ENCODE results near the gene VAV3. TPM values are rescaled to one million over a fixed set of nuclear protein-coding genes. Genes with fewer than 3 reads are reported as not detected.

Gene VAV3
- total and polyA plus RNA-seq, 2 of the 13 experiments (the other 11 are each of a cell fraction or from before 2014, with no cell fraction given), result 15.9 to 29.8 TPM

DNA sequence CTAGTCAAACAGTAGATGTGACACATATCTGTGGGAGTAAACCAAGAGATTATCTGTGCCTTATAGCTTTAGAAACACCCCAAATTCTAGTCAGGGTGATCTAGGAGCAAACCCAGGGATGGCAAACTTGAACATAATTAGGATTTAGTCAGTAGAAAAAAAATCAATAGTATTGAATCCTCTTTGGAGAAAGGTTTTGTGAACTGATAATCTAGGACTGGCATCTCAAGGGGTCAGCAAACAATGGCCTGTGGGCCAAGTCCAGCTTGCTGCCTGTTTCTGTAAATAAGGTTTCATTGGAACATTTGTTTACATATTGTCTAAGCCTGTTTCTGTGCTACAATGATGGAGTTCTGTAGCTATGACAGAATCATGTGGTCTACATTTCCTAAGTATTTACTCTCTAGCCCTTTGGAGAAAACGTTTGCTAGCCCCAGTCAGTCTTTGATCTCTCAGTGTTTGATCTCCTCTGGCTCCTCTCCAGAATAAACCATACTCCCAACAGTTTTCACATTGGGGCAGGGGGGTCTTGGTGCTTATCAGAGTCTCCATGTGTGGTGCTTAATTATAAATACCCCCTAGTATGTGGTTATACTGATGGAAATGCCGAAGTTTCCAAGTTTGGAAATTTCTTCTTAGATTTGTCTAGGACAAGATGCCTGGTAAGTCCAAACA, 438.3 kb downstream of the VAV3 start (continued):
- TF ChIP-seq, protein P1, sequence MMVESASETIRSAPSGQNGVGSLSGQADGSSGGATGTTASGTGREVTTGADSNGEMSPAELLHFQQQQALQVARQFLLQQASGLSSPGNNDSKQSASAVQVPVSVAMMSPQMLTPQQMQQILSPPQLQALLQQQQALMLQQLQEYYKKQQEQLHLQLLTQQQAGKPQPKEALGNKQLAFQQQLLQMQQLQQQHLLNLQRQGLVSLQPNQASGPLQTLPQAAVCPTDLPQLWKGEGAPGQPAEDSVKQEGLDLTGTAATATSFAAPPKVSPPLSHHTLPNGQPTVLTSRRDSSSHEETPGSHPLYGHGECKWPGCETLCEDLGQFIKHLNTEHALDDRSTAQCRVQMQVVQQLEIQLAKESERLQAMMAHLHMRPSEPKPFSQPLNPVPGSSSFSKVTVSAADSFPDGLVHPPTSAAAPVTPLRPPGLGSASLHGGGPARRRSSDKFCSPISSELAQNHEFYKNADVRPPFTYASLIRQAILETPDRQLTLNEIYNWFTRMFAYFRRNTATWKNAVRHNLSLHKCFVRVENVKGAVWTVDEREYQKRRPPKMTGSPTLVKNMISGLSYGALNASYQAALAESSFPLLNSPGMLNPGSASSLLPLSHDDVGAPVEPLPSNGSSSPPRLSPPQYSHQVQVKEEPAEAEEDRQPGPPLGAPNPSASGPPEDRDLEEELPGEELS (CRISPR knock-in tag; IDR thresholded peaks at IDR 0.05), result peak; percentile 99
- TF ChIP-seq KLF6 (CRISPR knock-in tag; IDR thresholded peaks at IDR 0.05) (0 out of 2 replicates have a peak, but pooled peaks have one; percentile 40), BHLHE40 (IDR thresholded peaks at IDR 0.05; ENCODE audit: low read length) (peak; percentile 77), DMAP1 (CRISPR knock-in tag; IDR thresholded peaks at IDR 0.05) (peak; percentile 39; the same call in 1 of the 2 replicates), TCF7L2 (IDR thresholded peaks at IDR 0.05; ENCODE audit: low read depth, low read length) (peak; percentile 99), SMAD3 (CRISPR knock-in tag; IDR thresholded peaks at IDR 0.05) (peak; percentile 78; the same call in 1 of the 2 replicates), ZNF574 (CRISPR knock-in tag; IDR thresholded peaks at IDR 0.05) (peak; percentile 45), GLI4 (CRISPR knock-in tag; IDR thresholded peaks at IDR 0.05; ENCODE audit: borderline replicate concordance) (no peak; the same call in 1 of the 2 replicates), TGIF2 (CRISPR knock-in tag; IDR thresholded peaks at IDR 0.05) (no peak; the same call in 1 of the 2 replicates), CEBPG (CRISPR knock-in tag; IDR thresholded peaks at IDR 0.05) (peak; percentile 66; the same call in 1 of the 2 replicates), ZBTB1 (CRISPR knock-in tag; IDR thresholded peaks at IDR 0.05; ENCODE audit: borderline replicate concordance) (no peak), ZNF704 (CRISPR knock-in tag; IDR thresholded peaks at IDR 0.05; ENCODE audit: borderline replicate concordance) (no peak), ZNF670 (CRISPR knock-in tag; IDR thresholded peaks at IDR 0.05; ENCODE audit: borderline replicate concordance) (0 out of 2 replicates have a peak, but pooled peaks have one; percentile 24), NR2F1 (CRISPR knock-in tag; IDR thresholded peaks at IDR 0.05) (peak; percentile 89 to 95), PRDM10 (CRISPR knock-in tag; IDR thresholded peaks at IDR 0.05; ENCODE audit: low read depth) (peak; percentile 73; the same call in 1 of the 2 replicates), NCOR1 (IDR thresholded peaks at IDR 0.05; ENCODE audit: borderline replicate concordance, low read length) (peak; percentile 95), NKX3-1 (CRISPR knock-in tag; IDR thresholded peaks at IDR 0.05) (peak; percentile 80)
- TF ChIP-seq, protein P2, sequence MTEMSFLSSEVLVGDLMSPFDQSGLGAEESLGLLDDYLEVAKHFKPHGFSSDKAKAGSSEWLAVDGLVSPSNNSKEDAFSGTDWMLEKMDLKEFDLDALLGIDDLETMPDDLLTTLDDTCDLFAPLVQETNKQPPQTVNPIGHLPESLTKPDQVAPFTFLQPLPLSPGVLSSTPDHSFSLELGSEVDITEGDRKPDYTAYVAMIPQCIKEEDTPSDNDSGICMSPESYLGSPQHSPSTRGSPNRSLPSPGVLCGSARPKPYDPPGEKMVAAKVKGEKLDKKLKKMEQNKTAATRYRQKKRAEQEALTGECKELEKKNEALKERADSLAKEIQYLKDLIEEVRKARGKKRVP (CRISPR knock-in tag; IDR thresholded peaks at IDR 0.05), result peak in 1 of 2 experiments; percentile 49; a peak in 1 of 4 replicates
